GM12891 (cell line): ENCODE data around the gene CARD14.

Experiments used
- DNase-seq: peaks from one replicate; pipeline ENCODE4 v3.0.0; 2011; ENCODE audit warnings: low spot score; ENCODE audit not compliant: insufficient read length
- FAIRE-seq: peaks from 2 replicates; lab custom pipeline; 2011; peaks lifted over from hg19 to GRCh38; lab: Jason Lieb, UNC
- PAX5 ChIP-seq: IDR thresholded peaks from 2 replicates; pipeline ENCODE4 v1.6.1; 2011; ENCODE audit warnings: low read length, moderate library complexity, mild to moderate bottlenecking; ENCODE audit not compliant: insufficient read depth, severe bottlenecking
- POLR2A ChIP-seq: IDR thresholded peaks from 2 replicates; pipeline ENCODE4 v1.6.1; 2011; ENCODE audit warnings: low read depth, low read length, control low read depth
- POLR2AphosphoS5 ChIP-seq: IDR thresholded peaks from 2 replicates; pipeline ENCODE4 v1.6.1; 2011; ENCODE audit warnings: low read depth, low read length, control low read depth
- POU2F2 ChIP-seq: IDR thresholded peaks from 2 replicates; pipeline ENCODE4 v1.6.1; 2011; ENCODE audit warnings: low read depth, mild to moderate bottlenecking, control low read depth, low read length, moderate library complexity
- SPI1 ChIP-seq: IDR thresholded peaks from 2 replicates; pipeline ENCODE4 v1.6.1; 2011; ENCODE audit warnings: low read depth, low read length, control low read depth
- TAF1 ChIP-seq: IDR thresholded peaks from 2 replicates; pipeline ENCODE4 v1.6.1; 2011; ENCODE audit warnings: low read depth, low read length, control low read depth

CARD14 gene

GRCh38 chr17:80246266-80246681 lies 76.4 kb downstream of the CARD14 start:
- TF ChIP-seq POU2F2 (no peak), POLR2A (no peak)
- FAIRE-seq (no peak), DNase-seq (no peak)

GRCh38 chr17:80246726-80247125 lies 76.9 kb downstream of the CARD14 start:
- FAIRE-seq (no peak), DNase-seq (no peak)
- TF ChIP-seq POU2F2, result no peak
- no peak for TF ChIP-seq SPI1
- TF ChIP-seq PAX5, result no peak
- TF ChIP-seq POLR2AphosphoS5, result no peak
- TF ChIP-seq TAF1, result no peak
- TF ChIP-seq POLR2A, result no peak

- DNase-seq (no peak), FAIRE-seq (no peak)
- TF ChIP-seq PAX5 (no peak), POLR2AphosphoS5 (no peak), POLR2A (no peak), POU2F2 (no peak), SPI1 (no peak), TAF1 (no peak)
These were observed 77.7 kb downstream of the CARD14 start for GRCh38 chr17:80247561-80247960.

GRCh38 chr17:80248001-80248893 lies 78.4 kb downstream of the CARD14 start:
- TF ChIP-seq POLR2AphosphoS5 (no peak), POLR2A (no peak), SPI1 (no peak), POU2F2 (no peak), TAF1 (no peak), PAX5 (no peak)
- DNase-seq, result no peak

GRCh38 chr17:80248894-80249710 lies 79.3 kb downstream of the CARD14 start:
- TF ChIP-seq TAF1, result no peak
- no peak for TF ChIP-seq SPI1
- no peak for TF ChIP-seq POLR2AphosphoS5
- no peak for TF ChIP-seq POU2F2
- FAIRE-seq, result no peak

More at GRCh38 chr17:80248001-80248893, 78.4 kb downstream of the CARD14 start:
- no peak for FAIRE-seq

GRCh38 chr17:80251966-80252365 lies 82.1 kb downstream of the CARD14 start:
- DNase-seq (no peak), FAIRE-seq (no peak)
- TF ChIP-seq POU2F2 (no peak), PAX5 (no peak), POLR2A (no peak), POLR2AphosphoS5 (no peak), TAF1 (no peak), SPI1 (no peak)

More at GRCh38 chr17:80248894-80249710, 79.3 kb downstream of the CARD14 start:
- DNase-seq, result no peak

GRCh38 chr17:80252871-80253270 lies 83.0 kb downstream of the CARD14 start:
- FAIRE-seq, result no peak
- DNase-seq, result peak; percentile 82
- TF ChIP-seq TAF1, result no peak
- no peak for TF ChIP-seq POLR2AphosphoS5
- no peak for TF ChIP-seq SPI1
- TF ChIP-seq POLR2A, result no peak
- no peak for TF ChIP-seq PAX5
- TF ChIP-seq POU2F2, result no peak

GRCh38 chr17:80253631-80254395 lies 84.0 kb downstream of the CARD14 start:
- FAIRE-seq (no peak), DNase-seq (no peak)
- no peak for TF ChIP-seq POLR2AphosphoS5
- no peak for TF ChIP-seq PAX5
- no peak for TF ChIP-seq POLR2A
- no peak for TF ChIP-seq POU2F2
- no peak for TF ChIP-seq SPI1
- TF ChIP-seq TAF1, result no peak
